ENCODE results near the gene ZGRF1.

DNA sequence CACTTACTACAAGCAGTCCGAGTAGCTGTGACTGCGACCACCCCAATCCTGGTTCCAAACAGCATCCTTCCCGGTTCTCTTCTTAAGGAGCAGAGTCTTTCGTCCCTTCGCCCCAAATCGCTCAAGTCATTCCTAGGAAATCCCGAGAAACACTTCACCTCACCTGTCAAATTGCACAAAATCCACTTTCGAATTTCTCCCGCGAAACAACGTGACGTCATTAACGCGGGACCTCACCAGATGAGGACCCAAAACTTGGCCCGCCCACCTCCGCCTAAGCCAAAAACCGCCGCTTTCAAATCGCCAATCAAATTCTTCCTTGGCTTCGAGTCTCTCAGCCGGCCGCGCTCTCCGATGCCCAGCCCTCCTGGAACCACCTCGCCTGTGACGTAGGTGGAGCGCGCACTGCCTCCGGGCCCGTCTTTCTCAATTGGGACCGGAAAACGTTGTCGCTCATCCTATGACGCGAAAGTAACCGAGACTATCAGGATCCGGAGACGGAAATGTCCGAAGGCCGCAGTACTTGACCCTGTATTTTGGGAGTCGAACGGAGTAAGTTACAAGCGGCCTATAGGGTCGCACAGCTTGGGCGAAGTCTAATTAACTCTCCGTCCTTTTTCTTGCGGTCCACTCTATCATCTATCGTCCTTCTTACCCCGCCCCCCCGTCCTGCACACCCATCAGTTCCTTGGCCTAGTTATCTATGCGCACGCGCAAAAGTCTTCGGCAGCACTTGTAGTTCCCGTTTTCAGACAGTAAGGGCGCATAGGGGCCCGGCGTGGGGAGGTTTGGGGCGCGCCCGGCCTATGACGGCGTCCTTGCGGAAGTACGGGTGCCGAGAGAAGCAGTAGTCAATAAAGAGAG is at the start of gene ZGRF1, which contains the start of gene LARP7:
- TF ChIP-seq POLR2AphosphoS5 (IDR thresholded peaks at IDR 0.05) (peak; percentile 82), CTCF (IDR thresholded peaks at IDR 0.05) (peak; percentile 91 to 99 (median 97))
